Neural progenitor cell (in vitro differentiated cells): Measurements from ENCODE around the gene HSDL2. TPM values are rescaled to one million over a fixed set of nuclear protein-coding genes. Genes with fewer than 3 reads are reported as not detected.

ENCODE experiments used
- DNase-seq: peaks from one replicate; pipeline ENCODE4 v3.0.0-alpha.2; 2016; ENCODE audit warnings: low spot score
- H2AFZ ChIP-seq: fragments of 200-600 bp; sonication (generic); replicated peaks from 2 replicates; pipeline ENCODE4 v1.6.1; 2016; ENCODE audit warnings: antibody characterized with exemption
- H3F3A ChIP-seq: fragments of 200-600 bp; sonication (generic); 2 replicates; pipeline ENCODE4 v1.6.1; 2016; ENCODE audit warnings: antibody characterized with exemption, low read depth
- H3K27ac ChIP-seq: fragments of 200-600 bp; sonication (generic); 2 replicates; pipeline ENCODE4 v1.5.1; 2016; ENCODE audit warnings: mild to moderate bottlenecking
- H3K27me3 ChIP-seq: fragments of 200-600 bp; sonication (generic); 2 replicates; pipeline ENCODE4 v1.6.1; 2016; ENCODE audit warnings: mild to moderate bottlenecking, moderate library complexity
- H3K36me3 ChIP-seq: fragments of 200-600 bp; sonication (generic); 2 replicates; pipeline ENCODE4 v1.5.1; 2016
- H3K4me1 ChIP-seq: fragments of 200-600 bp; sonication (generic); 2 replicates; pipeline ENCODE4 v1.6.1; 2016; ENCODE audit warnings: mixed run types
- H3K4me2 ChIP-seq: fragments of 200-600 bp; sonication (generic); 2 replicates; pipeline ENCODE4 v1.6.1; 2016
- H3K4me3 ChIP-seq: fragments of 200-600 bp; sonication (generic); 2 replicates; pipeline ENCODE4 v1.5.1; 2016
- H3K79me2 ChIP-seq: fragments of 200-600 bp; sonication (generic); 2 replicates; pipeline ENCODE4 v1.6.1; 2016; ENCODE audit warnings: low read depth
- H3K9ac ChIP-seq: fragments of 200-600 bp; sonication (generic); 2 replicates; pipeline ENCODE4 v1.6.1; 2016
- H3K9me3 ChIP-seq: fragments of 200-600 bp; sonication (generic); 2 replicates; pipeline ENCODE4 v1.5.1; 2016; ENCODE audit warnings: low read depth
- H4K20me1 ChIP-seq: fragments of 200-600 bp; sonication (generic); 2 replicates; pipeline ENCODE4 v1.6.1; 2016; ENCODE audit warnings: low read depth
- H3K27ac Mint-ChIP-seq: 3 replicates; pipeline ENCODE4 v1.8.0; 2021; ENCODE audit warnings: mixed read lengths
- H3K27me3 Mint-ChIP-seq: 2 replicates; pipeline ENCODE4 v1.8.0; 2022; ENCODE audit warnings: low read depth, mild to moderate bottlenecking, inconsistent platforms, moderate library complexity, mixed read lengths; ENCODE audit not compliant: insufficient read depth
- H3K36me3 Mint-ChIP-seq: 3 replicates; pipeline ENCODE4 v1.8.0; 2021; ENCODE audit warnings: mixed read lengths
- H3K4me1 Mint-ChIP-seq: 3 replicates; pipeline ENCODE4 v1.8.0; 2021; ENCODE audit warnings: mixed read lengths
- H3K4me3 Mint-ChIP-seq: 3 replicates; pipeline ENCODE4 v1.8.0; 2021; ENCODE audit warnings: mild to moderate bottlenecking, moderate library complexity, mixed read lengths
- H3K9me3 Mint-ChIP-seq: 3 replicates; pipeline ENCODE4 v1.8.0; 2020; ENCODE audit warnings: mixed read lengths
- CTCF ChIP-seq: fragments of 200-600 bp; sonication (generic); IDR thresholded peaks from 2 replicates; pipeline ENCODE4 v1.5.1; 2017; ENCODE audit warnings: antibody characterized with exemption, mild to moderate bottlenecking
- EZH2 ChIP-seq: fragments of 200-600 bp; sonication (generic); IDR thresholded peaks from 2 replicates; pipeline ENCODE4 v1.6.1; 2017; ENCODE audit warnings: antibody characterized with exemption, mild to moderate bottlenecking, moderate library complexity
- EZH2phosphoT487 ChIP-seq: fragments of 200-600 bp; sonication (generic); IDR thresholded peaks from 2 replicates; pipeline ENCODE4 v1.6.1; 2017; ENCODE audit warnings: antibody characterized with exemption
- total RNA-seq: library from RNA; depleted of rRNA; stranded (reverse); fragments of >200 nt; gene quantifications from 2 replicates; pipeline ENCODE4 v1.2.3, GENCODE V29; 2015; ENCODE audit warnings: low replicate concordance

HSDL2 gene
- total RNA-seq, 1 donor from 2014 or later, result 23.8 TPM

GRCh38 chr9:112472996-112473395, 93.1 kb downstream of the HSDL2 start:
- Histone ChIP-seq H3K4me2 (no peak overlapping the region), H3K4me3 (no peak overlapping the region)
- peaks cover 5% of the 10 kb centered on the region for H3K27me3 Mint-ChIP-seq

GRCh38 chr9:112473986-112474385, 94.1 kb downstream of the HSDL2 start:
- Histone ChIP-seq H3K9ac (no peak overlapping the region), H3K9me3 (no peaks in the 10 kb centered on the region), H4K20me1 (no peaks in the 10 kb centered on the region), H3K4me2 (no peak overlapping the region), H3K27me3 (no peaks in the 10 kb centered on the region), H3K4me1 (no peaks in the 10 kb centered on the region), H2AFZ (no peak overlapping the region), H3F3A (no peaks in the 10 kb centered on the region), H3K27ac (no peak overlapping the region), H3K36me3 (no peaks in the 10 kb centered on the region), H3K79me2 (no peaks in the 10 kb centered on the region), H3K4me3 (no peak overlapping the region)
- DNase-seq, result no peak
- H3K4me3 Mint-ChIP-seq, result no peak overlapping the region
- H3K9me3 Mint-ChIP-seq, result peaks cover 20% of the 10 kb centered on the region
- TF ChIP-seq EZH2, result no peak
- TF ChIP-seq CTCF, result no peak
- no peak for TF ChIP-seq EZH2phosphoT487
- peaks cover 35% of the 10 kb centered on the region for H3K36me3 Mint-ChIP-seq
- H3K27me3 Mint-ChIP-seq, result peaks cover 5% of the 10 kb centered on the region
- H3K4me1 Mint-ChIP-seq, result no peaks in the 10 kb centered on the region
- no peak overlapping the region for H3K27ac Mint-ChIP-seq

More at GRCh38 chr9:112472996-112473395, 93.1 kb downstream of the HSDL2 start:
- H2AFZ ChIP-seq, result no peak overlapping the region
- DNase-seq, result no peak
- H3K27ac ChIP-seq, result no peak overlapping the region
- H3K9ac ChIP-seq, result no peak overlapping the region
- H3F3A ChIP-seq, result no peaks in the 10 kb centered on the region
- H3K36me3 ChIP-seq, result no peaks in the 10 kb centered on the region
- Mint-ChIP-seq H3K4me3 (no peak overlapping the region), H3K4me1 (no peaks in the 10 kb centered on the region), H3K9me3 (peaks cover 15% of the 10 kb centered on the region), H3K27ac (no peak overlapping the region), H3K36me3 (peaks cover 30% of the 10 kb centered on the region)
- no peak for TF ChIP-seq EZH2
- no peaks in the 10 kb centered on the region for H3K4me1 ChIP-seq
- no peaks in the 10 kb centered on the region for H3K79me2 ChIP-seq
- no peaks in the 10 kb centered on the region for H3K9me3 ChIP-seq
- no peaks in the 10 kb centered on the region for H4K20me1 ChIP-seq
- H3K27me3 ChIP-seq, result no peaks in the 10 kb centered on the region

- Histone ChIP-seq H3K4me3 (no peak overlapping the region), H3K9ac (no peak overlapping the region), H3K27ac (no peak overlapping the region), H3K36me3 (no peaks in the 10 kb centered on the region), H3K79me2 (no peaks in the 10 kb centered on the region), H3K4me2 (no peak overlapping the region), H3K4me1 (no peaks in the 10 kb centered on the region), H3K9me3 (no peaks in the 10 kb centered on the region), H4K20me1 (no peaks in the 10 kb centered on the region), H2AFZ (no peak overlapping the region), H3K27me3 (no peaks in the 10 kb centered on the region), H3F3A (no peaks in the 10 kb centered on the region)
- Mint-ChIP-seq H3K9me3 (peaks cover 20% of the 10 kb centered on the region), H3K27ac (no peak overlapping the region), H3K4me1 (no peaks in the 10 kb centered on the region), H3K36me3 (peaks cover 37% of the 10 kb centered on the region), H3K27me3 (peaks cover 5% of the 10 kb centered on the region), H3K4me3 (no peak overlapping the region)
- no peak for TF ChIP-seq EZH2phosphoT487
- no peak for TF ChIP-seq CTCF
- no peak for TF ChIP-seq EZH2
- no peak for DNase-seq
Observed at GRCh38 chr9:112475318-112475717, 95.4 kb downstream of the HSDL2 start.

GRCh38 chr9:112477330-112477729, 97.4 kb downstream of the HSDL2 start:
- Histone ChIP-seq H4K20me1 (no peaks in the 10 kb centered on the region), H3K79me2 (no peaks in the 10 kb centered on the region), H2AFZ (no peak overlapping the region), H3K27me3 (no peaks in the 10 kb centered on the region), H3K27ac (no peak overlapping the region), H3K4me1 (no peaks in the 10 kb centered on the region), H3F3A (no peaks in the 10 kb centered on the region), H3K4me3 (no peak overlapping the region), H3K9ac (no peak overlapping the region), H3K36me3 (no peaks in the 10 kb centered on the region), H3K9me3 (no peaks in the 10 kb centered on the region), H3K4me2 (no peak overlapping the region)
- Mint-ChIP-seq H3K36me3 (peaks cover 39% of the 10 kb centered on the region), H3K4me1 (no peaks in the 10 kb centered on the region), H3K27ac (no peak overlapping the region), H3K9me3 (peaks cover 20% of the 10 kb centered on the region), H3K4me3 (no peak overlapping the region), H3K27me3 (peaks cover 5% of the 10 kb centered on the region)
- TF ChIP-seq EZH2phosphoT487 (no peak), CTCF (no peak), EZH2 (no peak)
- no peak for DNase-seq
